H9 (cell line): ENCODE data around the gene GUF1. TPM values are rescaled to one million over a fixed set of nuclear protein-coding genes. Genes with fewer than 3 reads are reported as not detected.

Experiments
- DNase-seq: peaks from one replicate; pipeline ENCODE4 v3.0.0-alpha.2; 2017
- H2AFZ ChIP-seq: one replicate; pipeline ENCODE4 v1.6.1; 2013; ENCODE audit warnings: mild to moderate bottlenecking, low read length, control low read depth, moderate library complexity
- H2AK5ac ChIP-seq: 2 replicates; pipeline ENCODE4 v1.6.1; 2013; ENCODE audit warnings: low read length, control low read depth, mixed read lengths; ENCODE audit not compliant: insufficient read length
- H2BK120ac ChIP-seq: one replicate; pipeline ENCODE4 v1.6.1; 2013; ENCODE audit warnings: low read depth, mild to moderate bottlenecking, low read length, control low read depth, inconsistent platforms; ENCODE audit not compliant: poor library complexity, severe bottlenecking
- H2BK12ac ChIP-seq: 2 replicates; pipeline ENCODE4 v1.6.1; 2013; ENCODE audit warnings: low read length, control low read depth, mixed read lengths, low read depth; ENCODE audit not compliant: insufficient read length
- H2BK15ac ChIP-seq: 2 replicates; pipeline ENCODE4 v1.6.1; 2013; ENCODE audit warnings: low read depth, low read length, control low read depth
- H2BK20ac ChIP-seq: one replicate; pipeline ENCODE4 v1.6.1; 2013; ENCODE audit warnings: low read depth, mild to moderate bottlenecking, low read length, control low read depth, inconsistent platforms; ENCODE audit not compliant: poor library complexity, severe bottlenecking
- H2BK5ac ChIP-seq: 2 replicates; pipeline ENCODE4 v1.6.1; 2013; ENCODE audit warnings: low read length, control low read depth, mixed read lengths; ENCODE audit not compliant: insufficient read length
- H3K14ac ChIP-seq: 2 replicates; pipeline ENCODE4 v1.6.1; 2013; ENCODE audit warnings: low read length, control low read depth; ENCODE audit not compliant: insufficient read depth
- H3K18ac ChIP-seq: 2 replicates; pipeline ENCODE4 v1.6.1; 2013; ENCODE audit warnings: low read depth, mild to moderate bottlenecking, mixed read lengths, low read length, control low read depth; ENCODE audit not compliant: insufficient read length
- H3K23ac ChIP-seq: 2 replicates; pipeline ENCODE4 v1.6.1; 2013; ENCODE audit warnings: low read length, control low read depth, mixed read lengths, low read depth; ENCODE audit not compliant: insufficient read length
- H3K23me2 ChIP-seq: 2 replicates; pipeline ENCODE4 v1.6.1; 2013; ENCODE audit warnings: low read depth, mild to moderate bottlenecking, mixed read lengths, low read length, control low read depth; ENCODE audit not compliant: insufficient read length, poor library complexity, severe bottlenecking
- H3K27ac ChIP-seq: 2 replicates; pipeline ENCODE4 v1.5.1; 2013; ENCODE audit warnings: low read length, control low read depth, mixed read lengths, low read depth; ENCODE audit not compliant: insufficient read length
- H3K27me3 ChIP-seq: 2 replicates; pipeline ENCODE4 v1.6.1; 2013; ENCODE audit warnings: low read length, control low read depth, inconsistent platforms; ENCODE audit not compliant: insufficient read depth
- H3K4ac ChIP-seq: 2 replicates; pipeline ENCODE4 v1.6.1; 2013; ENCODE audit warnings: low read depth, mild to moderate bottlenecking, control low read depth, inconsistent platforms, low read length, moderate library complexity
- H3K4me1 ChIP-seq: 2 replicates; pipeline ENCODE4 v1.6.1; 2013; ENCODE audit warnings: low read length, control low read depth, inconsistent platforms; ENCODE audit not compliant: insufficient read depth
- H3K4me2 ChIP-seq: 2 replicates; pipeline ENCODE4 v1.6.1; 2013; ENCODE audit warnings: low read length, control low read depth, mixed read lengths; ENCODE audit not compliant: insufficient read length, insufficient read depth
- H3K56ac ChIP-seq: 2 replicates; pipeline ENCODE4 v1.6.1; 2013; ENCODE audit warnings: low read depth, mild to moderate bottlenecking, mixed read lengths, low read length, control low read depth; ENCODE audit not compliant: insufficient read length
- H3K79me1 ChIP-seq: 2 replicates; pipeline ENCODE4 v1.6.1; 2013; ENCODE audit warnings: low read depth, mild to moderate bottlenecking, moderate library complexity, low read length, control low read depth, inconsistent platforms; ENCODE audit not compliant: insufficient read depth, poor library complexity, severe bottlenecking
- H3K79me2 ChIP-seq: 2 replicates; pipeline ENCODE4 v1.6.1; 2013; ENCODE audit warnings: low read length, control low read depth, inconsistent platforms; ENCODE audit not compliant: insufficient read depth
- H3K9ac ChIP-seq: 2 replicates; pipeline ENCODE4 v1.6.1; 2013; ENCODE audit warnings: low read length, control low read depth, mixed read lengths; ENCODE audit not compliant: insufficient read length; ENCODE audit errors: extremely low read depth
- H3K9me3 ChIP-seq: one replicate; pipeline ENCODE4 v1.6.1; 2013; ENCODE audit warnings: low read depth, low read length, inconsistent platforms; ENCODE audit not compliant: control insufficient read depth
- H3T11ph ChIP-seq: one replicate; pipeline ENCODE4 v1.6.1; 2013; ENCODE audit warnings: mild to moderate bottlenecking, low read length, control low read depth, inconsistent platforms
- H4K20me1 ChIP-seq: one replicate; pipeline ENCODE4 v1.6.1; 2013; ENCODE audit not compliant: control insufficient read depth, insufficient read length, insufficient read depth
- H4K5ac ChIP-seq: 2 replicates; pipeline ENCODE4 v1.6.1; 2013; ENCODE audit warnings: low read depth, mild to moderate bottlenecking, mixed read lengths, low read length, control low read depth; ENCODE audit not compliant: insufficient read length
- H4K8ac ChIP-seq: replicated peaks from 2 replicates; pipeline ENCODE4 v1.6.1; 2013; ENCODE audit warnings: low read length, control low read depth, mixed read lengths, low read depth; ENCODE audit not compliant: insufficient read length
- H4K91ac ChIP-seq: 2 replicates; pipeline ENCODE4 v1.6.1; 2013; ENCODE audit warnings: low read depth, mild to moderate bottlenecking, moderate library complexity, mixed read lengths, low read length, control low read depth; ENCODE audit not compliant: insufficient read length
- H3K27ac Mint-ChIP-seq, 3 experiments: 2 replicates in 2 of 3; 3 replicates in 1 of 3; pipeline ENCODE4 v1.8.0; 2020 to 2021; ENCODE audit warnings: mixed read lengths in 3 of 3, mild to moderate bottlenecking in 1 of 3, moderate library complexity in 1 of 3
- H3K27me3 Mint-ChIP-seq: 2 replicates; pipeline ENCODE4 v1.8.0; 2021; ENCODE audit warnings: low read depth, mild to moderate bottlenecking, moderate library complexity, mixed read lengths
- H3K36me3 Mint-ChIP-seq, 3 experiments: 2 replicates in 2 of 3; 3 replicates in 1 of 3; pipeline ENCODE4 v1.8.0; 2020 to 2021; ENCODE audit warnings: low read depth in 3 of 3, mixed read lengths in 3 of 3; ENCODE audit not compliant: insufficient read depth in 1 of 3
- H3K4me1 Mint-ChIP-seq, 2 experiments: 2 replicates each; pipeline ENCODE4 v1.8.0; 2020; ENCODE audit warnings: mixed read lengths in 2 of 2
- H3K4me3 Mint-ChIP-seq, 2 experiments: 2 replicates in 1 of 2; 3 replicates in 1 of 2; pipeline ENCODE4 v1.8.0; 2020 to 2021; ENCODE audit warnings: mild to moderate bottlenecking in 2 of 2, mixed read lengths in 2 of 2, moderate library complexity in 1 of 2
- H3K9me3 Mint-ChIP-seq, 2 experiments: 2 replicates in 1 of 2; 3 replicates in 1 of 2; pipeline ENCODE4 v1.8.0; 2020; ENCODE audit warnings: mild to moderate bottlenecking in 2 of 2, mixed read lengths in 2 of 2, moderate library complexity in 1 of 2
- CTCF ChIP-seq: fragments of 200-600 bp; sonication (generic); conservative IDR thresholded peaks from 3 replicates; pipeline ENCODE4 v1.8.0; 2021; ENCODE audit warnings: antibody characterized with exemption, mild to moderate bottlenecking
- WGBS: extraction: QIAGEN DNeasy Blood & Tissue Kit; methylation state at CpG from one replicate; pipeline ENCODE4 v1.1.7; 2013; ENCODE audit warnings: missing lambda C conversion rate, low lambda C conversion rate, mixed read lengths; ENCODE audit not compliant: insufficient read length; ENCODE audit errors: extremely low coverage; 5-methylcytosine and 5-hydroxymethylcytosine counted together
- total RNA-seq: library from RNA; stranded (reverse); gene quantifications from 2 replicates; pipeline ENCODE4 v1.2.1, GENCODE V29; 2021

GUF1 gene
- total RNA-seq, 1 experiment from 2014 or later = 38.6 TPM

- Histone ChIP-seq H4K8ac (no peak overlapping the region), H2AFZ (no peak overlapping the region), H4K91ac (no peak overlapping the region), H3K9me3 (no peaks in the 10 kb centered on the region), H3K18ac (no peak overlapping the region), H3K4ac (no peak overlapping the region), H3K79me2 (no peaks in the 10 kb centered on the region), H2BK20ac (no peak overlapping the region), H2BK5ac (no peak overlapping the region), H3K4me2 (no peak overlapping the region), H4K5ac (no peak overlapping the region), H2BK15ac (no peak overlapping the region), H3K56ac (no peak overlapping the region), H4K20me1 (no peaks in the 10 kb centered on the region), H2AK5ac (no peak overlapping the region), H3K23ac (no peak overlapping the region), H3K27me3 (no peaks in the 10 kb centered on the region), H3K14ac (no peak overlapping the region), H3K23me2 (no peaks in the 10 kb centered on the region), H3K9ac (no peak overlapping the region), H3K79me1 (no peaks in the 10 kb centered on the region), H2BK120ac (no peak overlapping the region), H3K4me1 (no peaks in the 10 kb centered on the region), H3K27ac (no peak overlapping the region), H3T11ph (no peak overlapping the region), H2BK12ac (no peak overlapping the region)
- H3K4me1 Mint-ChIP-seq = peaks cover 5% of the 10 kb centered on the region in 2 experiments; a peak in 3 of 4 replicates
- H3K4me3 Mint-ChIP-seq = no peak overlapping the region
- TF ChIP-seq CTCF = no peak
- H3K27me3 Mint-ChIP-seq = no peaks in the 10 kb centered on the region
- peaks cover 12 to 38% (median 37%) of the 10 kb centered on the region in 3 experiments; a peak in 6 of 7 replicates for H3K36me3 Mint-ChIP-seq
- no peak overlapping the region for H3K27ac Mint-ChIP-seq
- no peaks in the 10 kb centered on the region for H3K9me3 Mint-ChIP-seq
- WGBS = no CpG with 5 or more reads among the region's 2 CpGs
- no peak for DNase-seq
These were observed 22.8 kb downstream of the GUF1 start for GRCh38 chr4:44701037-44701436.
